Measurements from ENCODE around the gene WDR43.

Gene WDR43

DNA sequence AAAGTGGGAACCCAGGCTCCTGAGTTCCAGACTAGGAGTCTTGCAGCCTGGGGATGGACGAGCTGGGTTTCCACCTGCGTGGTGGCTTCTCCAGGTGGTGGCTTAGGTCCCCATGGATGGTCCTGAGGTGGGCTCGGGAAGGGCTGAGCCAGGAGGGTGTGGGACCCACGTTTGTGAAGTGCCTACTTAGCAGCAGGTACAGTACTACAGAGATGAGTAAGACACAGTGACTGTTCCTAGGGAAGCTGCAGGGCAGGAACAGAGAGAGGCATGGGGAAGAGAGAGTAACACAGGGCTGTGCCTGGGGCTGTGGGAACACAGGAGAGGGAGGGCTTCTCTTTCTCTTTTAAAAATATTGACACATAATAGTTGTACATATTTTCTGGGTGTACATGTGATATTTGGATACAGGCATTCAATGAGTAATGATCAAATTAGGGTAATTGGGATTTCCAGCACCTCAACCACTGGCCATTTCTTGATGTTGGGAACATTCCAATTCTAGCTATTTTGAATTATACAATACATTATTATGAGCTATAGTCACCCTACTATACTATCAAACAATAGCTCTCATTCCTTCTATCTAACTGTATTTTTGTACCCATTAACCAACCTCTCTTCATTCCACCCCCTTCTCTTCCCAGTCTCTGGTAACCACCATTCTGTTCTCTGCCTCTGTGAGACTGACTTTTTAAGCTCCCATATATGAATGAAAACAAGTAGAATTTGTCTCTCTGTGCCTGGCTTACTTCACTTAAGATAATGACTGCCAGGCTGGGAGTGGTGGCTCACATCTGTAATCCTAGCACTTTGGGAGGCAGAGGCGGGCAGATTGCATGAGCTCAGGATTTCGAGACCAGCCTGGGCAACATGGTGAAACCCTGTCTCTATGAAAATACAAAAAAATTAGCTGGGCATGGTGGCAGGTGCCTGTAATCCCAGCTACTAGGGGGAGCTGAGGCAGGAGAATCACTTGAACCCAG is 101.6 kb downstream of the WDR43 start:
- DNase-seq, result no peak

- DNase-seq, result no peak
Measured at GRCh38 chr2:28997237-28997846, 102.9 kb downstream of the WDR43 start.

All from activated T-cell treated with anti-CD3 and anti-CD28 coated beads, Interleukin-2, amount 50 U/mL, for 1 hour (primary cell).